GM21723 (cell line): ENCODE measurements around the gene PWP2.
"Not testable (repeated sequence)": the region's sequence is repeated elsewhere in the genome, so short reads cannot be mapped to it uniquely, and the experiment has no call there.

Experiments
- ATAC-seq: cut with Tn5 transposase; IDR thresholded peaks from one replicate; pipeline ENCODE4 v1.9.1; 2021; ENCODE audit warnings: mild to moderate bottlenecking, moderate library complexity; ENCODE audit not compliant: unreplicated experiment

Gene PWP2

DNA sequence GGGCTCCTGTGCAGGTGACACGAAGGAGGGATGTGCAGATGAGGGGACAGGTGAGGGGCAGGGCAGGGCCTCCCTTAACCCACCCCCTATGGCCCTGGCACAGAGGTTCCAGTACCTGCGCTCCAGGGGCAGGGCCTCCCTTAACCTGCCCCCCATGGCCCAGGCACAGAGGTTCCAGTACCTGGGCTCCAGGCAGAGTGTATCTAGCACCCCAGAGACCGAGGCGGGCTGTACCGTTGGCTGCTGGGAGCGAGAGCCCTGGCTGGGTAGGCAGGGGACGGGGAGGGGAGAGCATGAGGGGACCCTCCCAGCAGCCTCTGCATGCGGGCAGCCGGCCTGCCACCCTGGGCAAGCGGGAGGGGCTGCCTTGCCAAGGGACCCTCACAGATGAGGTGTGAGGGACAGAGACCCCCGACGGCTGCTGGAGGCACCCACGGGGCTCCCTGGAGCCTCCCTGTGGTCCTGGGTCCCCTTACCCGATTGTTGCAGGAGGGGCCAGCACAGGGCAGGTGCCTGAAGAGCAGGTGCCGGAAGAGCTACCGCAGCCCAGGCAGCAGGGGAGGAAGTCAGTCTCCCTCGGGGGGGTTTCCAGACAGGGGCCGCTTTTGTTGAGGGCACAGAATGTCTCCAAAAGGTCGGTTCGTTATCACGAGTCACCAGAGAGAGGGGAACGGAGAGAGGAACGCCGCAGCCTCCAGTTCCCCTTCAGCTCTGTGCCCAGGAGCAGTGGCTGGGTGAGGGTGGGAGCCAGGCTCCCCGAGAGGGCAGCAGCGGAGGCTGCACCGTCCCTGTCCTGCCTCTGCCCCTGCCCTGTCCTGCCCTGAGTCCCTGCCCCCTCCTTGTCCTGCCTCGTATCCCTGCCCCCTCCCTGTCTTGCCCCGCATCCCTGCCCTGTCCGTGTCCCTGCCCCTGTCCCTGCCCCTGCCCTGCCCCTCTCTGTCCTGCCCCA, 52.4 kb downstream of the PWP2 start:
- not testable (repeated sequence) for ATAC-seq

DNA sequence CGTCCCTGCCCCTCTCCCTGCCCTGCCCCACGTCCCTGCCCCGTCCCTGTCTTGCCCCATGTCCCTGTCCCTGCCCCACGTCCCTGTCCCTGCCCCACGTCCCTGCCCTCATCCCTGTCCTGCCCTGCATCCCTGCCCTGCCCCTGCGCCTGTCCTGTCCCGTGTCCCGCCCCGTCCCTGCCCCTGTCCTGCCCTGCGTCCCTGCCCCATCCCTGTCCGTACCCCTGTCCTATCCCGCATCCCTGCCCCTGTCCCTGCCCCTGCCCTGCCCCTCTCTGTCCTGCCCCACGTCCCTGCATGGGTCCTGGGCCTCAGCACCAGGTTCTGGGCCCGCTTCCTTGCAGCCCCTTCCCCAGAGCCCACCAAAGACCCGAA, 53.1 kb downstream of the PWP2 start:
- not testable (repeated sequence) for ATAC-seq

DNA sequence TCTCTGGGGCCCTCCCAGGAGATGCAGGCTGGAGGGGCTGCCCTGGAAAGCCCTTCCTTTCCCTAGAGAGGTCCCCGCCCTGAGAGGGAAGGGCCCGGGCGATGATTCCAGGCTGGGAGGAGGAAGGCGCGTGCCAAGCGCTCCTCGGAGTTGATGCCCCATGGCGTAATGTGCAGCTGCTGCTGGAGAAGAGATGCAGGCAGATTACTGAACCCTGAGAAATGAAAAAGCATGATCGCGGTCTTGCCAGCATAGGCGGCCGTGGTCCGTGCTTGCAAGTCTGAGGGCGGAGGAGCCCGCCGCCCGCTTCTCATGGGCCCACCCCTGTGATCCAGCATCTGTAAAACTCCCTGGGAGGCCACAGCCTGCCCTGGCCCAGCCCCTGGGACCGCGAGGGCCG, 53.6 kb downstream of the PWP2 start:
- ATAC-seq, result not testable (repeated sequence)

DNA sequence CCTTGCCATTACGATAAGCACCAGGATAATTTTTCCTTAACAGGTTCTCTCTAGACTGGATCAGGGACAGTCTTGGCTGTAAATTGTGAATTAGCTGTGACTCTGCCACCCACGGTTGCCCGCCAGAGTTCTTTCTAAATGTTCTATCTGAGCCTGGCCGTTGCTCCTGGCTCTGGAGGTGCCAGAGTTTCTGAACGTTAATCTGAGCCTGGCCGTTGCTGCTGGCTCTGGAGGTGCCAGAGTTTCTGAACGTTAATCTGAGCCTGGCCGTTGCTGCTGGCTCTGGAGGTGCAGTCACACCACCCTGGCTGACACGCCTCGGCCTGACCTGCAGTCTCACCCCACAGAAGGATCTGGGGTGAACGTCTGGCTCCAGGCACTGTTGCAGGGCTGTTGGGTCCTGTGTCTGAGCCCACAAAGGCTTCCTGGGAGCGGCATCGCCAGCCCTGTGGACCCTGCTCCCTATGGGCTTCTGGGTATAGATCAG, 56.0 kb downstream of the PWP2 start:
- ATAC-seq, result not testable (repeated sequence)

DNA sequence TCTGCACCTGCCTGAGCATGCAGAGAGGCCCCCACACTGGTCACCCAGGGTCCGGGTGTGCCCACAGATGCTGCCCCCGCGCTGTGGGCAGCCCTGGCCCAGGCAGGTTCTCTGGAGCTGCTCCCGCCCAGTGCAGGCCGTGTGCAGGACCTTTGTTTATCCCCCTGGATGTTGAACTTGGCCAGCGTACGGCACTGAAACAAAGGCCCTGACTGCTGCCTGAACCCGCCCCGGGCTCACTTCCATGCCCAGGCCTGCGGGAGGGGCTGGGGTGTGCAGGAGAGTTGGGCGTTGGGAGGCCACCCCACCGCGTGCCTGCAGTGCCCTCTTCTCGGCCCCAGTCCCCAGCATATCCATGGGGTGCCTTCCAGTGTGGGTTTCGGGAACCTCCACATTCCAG, 58.7 kb downstream of the PWP2 start:
- not testable (repeated sequence) for ATAC-seq

DNA sequence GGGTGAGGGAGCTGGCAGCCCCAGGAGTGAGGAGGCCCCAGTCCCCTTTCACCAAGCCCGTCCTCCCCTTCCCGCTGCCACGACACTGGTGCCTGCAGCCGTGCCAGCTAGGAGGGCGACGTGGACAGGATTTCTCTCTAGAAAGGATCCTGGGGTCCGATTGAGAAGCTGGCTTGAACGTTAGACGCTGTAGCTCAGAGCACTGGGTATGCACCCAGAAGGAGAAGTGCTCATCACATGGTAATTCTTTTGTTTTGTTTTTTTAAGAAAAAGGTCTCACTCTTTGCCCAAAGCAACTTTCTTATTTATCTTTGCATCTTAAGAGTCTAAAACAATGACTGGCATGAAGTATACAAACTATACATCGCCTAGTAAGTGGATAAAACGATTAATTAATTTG, 60.3 kb downstream of the PWP2 start:
- not testable (repeated sequence) for ATAC-seq

DNA sequence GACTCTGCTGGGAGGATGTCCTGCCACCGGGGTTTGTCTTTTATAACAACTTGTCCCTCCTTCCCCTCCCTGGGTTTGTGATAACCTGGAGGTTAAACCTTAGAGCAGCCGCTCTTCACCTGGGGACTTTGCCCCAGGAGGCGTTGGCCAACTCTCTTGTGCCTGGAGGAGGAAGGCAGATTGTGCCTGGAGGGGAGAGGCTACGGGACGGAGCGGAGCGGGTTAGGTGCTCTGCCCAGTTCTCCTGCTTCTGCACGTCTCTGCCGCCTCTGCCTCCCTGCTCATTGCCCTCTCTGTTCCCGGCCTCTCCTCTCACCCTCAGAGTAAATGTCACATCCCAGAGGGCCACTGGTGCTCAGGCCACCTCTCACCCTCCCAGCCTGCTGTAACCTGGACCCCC, 63.1 kb downstream of the PWP2 start:
- ATAC-seq, result not testable (repeated sequence)

DNA sequence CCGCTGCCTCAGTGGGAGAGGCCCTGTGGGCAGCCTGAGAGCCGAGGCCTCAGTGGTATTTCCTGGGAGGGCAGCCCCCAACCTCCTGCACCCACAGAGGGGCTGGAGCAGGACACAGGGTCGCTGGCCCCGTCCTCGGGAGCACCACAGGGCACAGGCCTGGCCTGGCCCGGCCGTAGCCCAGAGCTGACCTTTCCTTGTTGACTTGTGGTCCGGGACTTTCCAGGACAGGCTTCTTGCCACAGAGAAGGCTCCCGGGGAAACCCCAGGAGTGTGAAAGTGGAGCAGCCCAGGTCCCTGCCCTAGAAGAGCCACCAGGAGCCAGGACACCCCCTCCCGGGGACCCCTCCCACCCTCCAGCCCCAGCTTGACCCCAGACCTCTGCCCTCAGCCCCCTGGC, 63.7 kb downstream of the PWP2 start:
- not testable (repeated sequence) for ATAC-seq

DNA sequence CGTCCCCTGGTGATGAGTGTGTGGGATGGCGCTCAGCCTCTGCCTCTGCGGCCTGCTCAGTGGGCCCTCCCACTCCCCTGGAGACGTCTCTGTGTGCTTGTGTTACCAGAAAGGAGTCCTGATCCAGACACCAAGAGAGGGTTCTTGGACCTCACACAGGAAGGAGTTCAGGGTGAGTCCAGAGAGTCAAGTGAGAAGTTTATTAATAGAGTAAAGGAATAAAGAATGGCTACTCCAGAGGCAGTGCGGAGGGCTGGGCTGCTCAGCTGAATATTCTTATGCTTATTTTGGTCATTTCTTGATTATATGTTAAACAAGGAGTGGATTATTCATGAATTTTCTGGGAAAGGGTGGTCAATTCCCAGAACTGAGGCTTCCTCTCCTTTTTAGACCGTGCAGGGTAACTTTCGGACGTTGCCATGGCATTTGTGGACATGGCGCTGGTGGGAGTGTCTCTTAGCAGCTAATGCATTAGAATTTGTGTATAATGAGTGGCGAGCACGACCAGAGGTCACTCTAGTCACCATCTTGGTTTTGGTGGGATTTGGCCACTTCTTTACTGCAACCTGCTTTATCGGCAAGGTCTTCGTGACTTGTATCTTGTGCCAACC, 64.9 kb downstream of the PWP2 start:
- ATAC-seq, result not testable (repeated sequence)

DNA sequence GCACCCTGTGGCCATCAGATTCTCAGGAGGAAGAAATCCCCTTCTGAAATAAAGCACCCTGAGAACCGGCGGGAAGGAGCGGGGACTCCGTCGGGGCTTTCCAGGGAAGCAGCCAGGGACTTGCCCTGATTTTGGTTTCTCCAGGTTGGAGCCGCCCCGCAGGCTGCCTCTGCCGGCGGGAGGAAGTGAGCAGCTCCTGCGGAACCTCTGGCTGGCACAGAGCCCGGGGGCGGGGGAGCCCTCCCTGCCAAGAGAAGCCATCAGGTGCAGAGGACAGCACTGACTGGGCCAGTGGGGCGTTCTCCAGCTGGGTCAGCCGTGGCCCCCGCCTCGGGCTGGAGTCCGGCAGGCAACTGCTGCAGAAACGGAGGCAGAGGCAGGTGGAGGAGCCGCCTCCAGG, 65.5 kb downstream of the PWP2 start:
- not testable (repeated sequence) for ATAC-seq

DNA sequence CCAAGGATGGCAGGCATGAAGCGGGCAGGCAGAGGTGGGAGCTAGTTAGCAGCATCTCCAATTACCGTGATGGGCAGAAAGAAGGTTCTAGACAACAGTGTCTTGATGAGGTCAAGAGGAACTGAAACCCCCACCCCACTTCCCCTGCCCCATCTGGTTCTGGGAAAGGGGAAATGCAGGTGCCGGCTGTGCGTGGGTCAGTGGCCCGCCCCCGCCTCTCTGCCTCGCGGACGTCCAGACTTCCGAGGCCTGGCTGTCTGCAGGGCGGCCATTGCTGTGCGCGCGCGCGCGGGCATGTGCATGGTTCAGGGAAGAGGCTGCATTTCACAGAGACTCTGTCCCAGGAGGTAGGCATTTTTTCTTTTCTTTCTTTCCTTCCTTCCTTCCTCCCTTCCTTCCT, 68.0 kb downstream of the PWP2 start:
- not testable (repeated sequence) for ATAC-seq

DNA sequence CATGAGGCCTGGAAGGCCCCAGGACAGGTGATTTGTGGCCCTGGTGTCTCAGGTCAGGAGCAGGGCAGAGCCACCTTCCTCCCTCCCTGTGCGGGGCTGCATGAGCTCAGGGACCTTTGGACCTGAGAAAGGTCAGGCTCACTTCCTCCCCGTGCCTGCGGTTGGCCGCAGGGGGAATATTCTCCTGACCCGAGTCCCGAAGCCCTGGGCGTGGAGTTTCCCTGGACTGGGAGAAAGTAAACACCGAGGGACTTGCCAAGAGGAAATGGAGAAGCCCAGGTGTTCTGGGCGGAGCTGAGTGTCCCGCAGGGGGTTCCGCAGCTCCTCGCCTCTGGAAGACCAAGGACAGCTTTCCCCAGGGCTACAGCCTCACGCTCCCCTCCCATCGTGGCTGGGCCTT, 68.9 kb downstream of the PWP2 start:
- ATAC-seq, result not testable (repeated sequence)
